ENCODE data around the gene RPL7L1.

GRCh38 chr6:42891199-42891722, 11.8 kb downstream of the RPL7L1 start:
- no peak for TF ChIP-seq EZH2 (IDR thresholded peaks at IDR 0.05; ENCODE audit: low read depth)
- TF ChIP-seq CTCF (conservative IDR thresholded peaks at IDR 0.05) = no peak

All from PC-9 (cell line).